Sigmoid colon (tissue), 4 donors: ENCODE data around the gene PRKAR2B.

Experiments used
- CTCF ChIP-seq, 4 experiments: fragments of 450-650 bp in 3 of 4; fragments of 200-600 bp in 1 of 4; IDR thresholded peaks; one replicate each; pipeline ENCODE4 v1.5.1; 2016 to 2019; ENCODE audit warnings: antibody characterized with exemption in 4 of 4, mild to moderate bottlenecking in 3 of 4, moderate library complexity in 2 of 4
- POLR2A ChIP-seq, 2 donors: fragments of 450-650 bp; IDR thresholded peaks; one replicate each; pipeline ENCODE4 v1.6.1; 2016; ENCODE audit warnings: antibody characterized with exemption in 2 of 2, mild to moderate bottlenecking in 2 of 2, moderate library complexity in 2 of 2
- POLR2AphosphoS5 ChIP-seq, 4 donors: sonication (generic); formaldehyde crosslinking; IDR thresholded peaks; one replicate each; pipeline ENCODE4 v1.6.1; 2017; ENCODE audit warnings: antibody characterized with exemption in 4 of 4

- TF ChIP-seq CTCF (IDR thresholded peaks at IDR 0.05) (no peak), POLR2A (IDR thresholded peaks at IDR 0.05) (no peak), POLR2AphosphoS5 (IDR thresholded peaks at IDR 0.05) (no peak)
These were observed 161.6 kb downstream of the PRKAR2B start for GRCh38 chr7:107206136-107206535.
